Epithelial cell of esophagus (primary cell): ENCODE data around the gene HSF5.
"Not testable (repeated sequence)": the region's sequence is repeated elsewhere in the genome, so short reads cannot be mapped to it uniquely, and the experiment has no call there.

Source experiments
- DNase-seq: peaks from one replicate; pipeline ENCODE4 v3.0.0; 2010; ENCODE audit warnings: low read depth
- H3K4me3 ChIP-seq: 2 replicates; pipeline ENCODE4 v1.5.1; 2011; ENCODE audit warnings: mild to moderate bottlenecking, low read length, control low read depth
- CTCF ChIP-seq: IDR thresholded peaks from 2 replicates; pipeline ENCODE4 v1.5.1; 2011; ENCODE audit warnings: low read depth, mild to moderate bottlenecking, low read length, control low read depth, inconsistent platforms; ENCODE audit not compliant: insufficient read depth; ENCODE audit errors: missing control alignments

HSF5 gene

DNA sequence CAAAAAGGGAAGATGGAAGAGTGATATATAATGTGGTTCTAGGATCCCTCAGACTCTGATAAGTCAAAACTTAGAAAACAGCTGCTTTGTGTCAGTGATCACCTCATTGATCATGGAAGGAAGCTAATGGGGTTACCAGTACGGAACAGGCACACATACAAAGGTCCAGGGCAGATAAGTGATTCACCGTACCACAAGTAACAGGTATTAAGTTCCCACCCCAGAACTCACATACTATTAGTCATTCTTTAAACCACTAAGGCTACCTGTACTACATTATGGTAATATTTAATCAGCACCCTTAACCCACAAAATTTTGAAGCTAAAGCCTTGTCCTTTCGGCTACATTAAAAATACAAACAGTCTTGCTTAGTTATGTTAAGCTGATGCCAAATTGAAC lies 88.2 kb downstream of the HSF5 start:
- no peak for TF ChIP-seq CTCF
- H3K4me3 ChIP-seq, result no peak overlapping the region
- DNase-seq, result peak; percentile 74

DNA sequence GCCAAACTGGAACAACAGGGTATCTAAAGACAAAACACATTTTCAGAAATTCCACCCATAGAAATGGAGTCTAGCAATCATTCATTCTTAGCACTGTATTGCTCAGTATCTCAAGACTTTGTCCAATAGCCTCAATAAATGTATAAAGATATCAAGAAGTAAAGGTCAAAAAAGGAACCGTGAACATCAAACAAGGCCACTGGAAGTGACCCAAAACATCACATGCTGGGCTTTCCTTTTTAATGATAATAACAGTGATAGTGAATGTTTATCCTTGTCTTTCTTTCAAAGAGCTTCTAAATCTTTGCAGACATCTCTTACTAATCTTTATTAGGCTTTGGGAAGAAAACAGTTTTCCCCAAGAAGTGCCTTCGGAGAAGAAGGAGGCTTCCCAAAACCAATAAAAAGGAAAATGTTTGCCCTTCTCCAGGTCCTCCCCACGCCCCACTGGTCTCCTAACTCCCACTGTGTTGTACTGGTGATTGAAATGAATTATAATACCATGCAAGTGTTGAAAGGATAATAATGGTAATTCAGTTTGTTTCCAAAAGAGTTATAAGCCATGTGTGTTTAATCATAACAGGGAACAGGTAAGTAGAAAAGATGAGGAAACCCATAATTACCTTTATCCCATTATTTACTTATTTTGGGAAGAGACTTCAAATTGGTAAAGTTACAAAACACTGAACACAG lies 89.5 kb downstream of the HSF5 start:
- TF ChIP-seq CTCF, result no peak
- no peak overlapping the region for H3K4me3 ChIP-seq
- DNase-seq, result no peak

DNA sequence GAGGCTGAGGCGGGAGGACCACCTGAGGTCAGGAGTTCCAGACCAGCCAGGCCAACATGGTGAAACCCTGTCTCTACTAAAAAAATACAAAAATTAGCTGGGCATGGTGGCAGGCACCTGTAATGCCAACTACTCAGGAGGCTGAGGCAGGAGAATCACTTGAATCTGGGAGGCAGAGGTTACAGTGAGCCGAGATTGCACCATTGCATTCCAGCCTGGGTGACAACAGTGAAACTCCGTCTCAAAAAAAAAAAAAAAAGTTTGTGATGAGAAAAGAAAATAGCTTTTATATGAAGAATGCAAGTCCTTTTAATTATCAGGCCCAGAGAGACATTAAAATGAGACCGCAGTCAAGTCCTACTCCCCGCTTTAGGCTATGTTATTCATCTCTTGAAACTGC lies 90.8 kb downstream of the HSF5 start:
- DNase-seq, H3K4me3 ChIP-seq: not testable (repeated sequence)

DNA sequence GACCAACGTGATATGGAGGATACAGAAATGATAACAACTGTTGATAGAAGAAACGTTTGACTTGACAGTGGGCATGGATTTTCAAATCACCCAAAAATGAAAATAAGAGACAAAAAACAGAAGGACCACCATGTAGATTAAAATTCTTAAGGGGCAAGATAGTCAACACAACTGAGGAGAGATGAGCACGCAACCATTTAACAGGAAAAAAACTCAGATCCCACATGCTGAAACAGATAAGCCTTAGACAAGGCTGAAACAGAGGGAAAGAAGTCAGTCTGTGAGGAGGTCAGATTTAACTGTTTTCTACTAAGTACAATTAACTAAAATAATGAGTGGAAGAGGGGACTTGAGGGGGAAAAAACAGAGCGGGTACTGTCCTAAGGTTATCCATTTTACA lies 92.0 kb downstream of the HSF5 start:
- no peak for TF ChIP-seq CTCF
- no peak overlapping the region for H3K4me3 ChIP-seq

DNA sequence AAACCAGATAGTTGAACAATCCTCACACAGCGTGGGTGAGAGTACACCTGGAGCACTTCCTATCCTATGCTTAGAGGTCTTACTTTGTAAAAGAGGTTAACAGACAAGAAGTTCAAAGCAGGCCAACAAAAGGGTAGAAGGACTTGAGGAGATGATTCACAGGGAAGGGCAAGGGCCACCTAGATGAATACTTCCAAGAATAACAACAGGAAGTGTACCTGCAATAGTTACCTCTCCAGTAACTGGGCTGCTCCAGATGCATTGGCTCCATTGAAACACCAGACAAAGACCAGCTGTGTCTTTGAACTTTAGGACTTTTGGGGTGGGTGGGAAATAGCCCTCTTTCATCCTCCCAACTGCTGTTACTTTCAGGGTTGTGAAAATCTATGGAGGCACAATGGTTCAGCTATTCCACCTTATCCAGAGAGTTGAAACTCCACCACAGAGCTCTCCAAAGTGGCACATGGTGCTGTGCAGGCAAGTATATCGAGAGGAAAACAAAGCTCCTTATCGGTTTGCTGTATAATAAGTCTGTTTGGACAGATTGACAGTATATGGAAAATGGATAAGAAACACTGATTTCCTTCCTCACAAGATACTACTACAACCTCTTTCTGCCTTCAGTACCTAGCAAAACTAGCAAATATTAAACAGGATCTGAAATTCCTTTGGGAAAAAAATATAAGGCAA lies 93.5 kb downstream of the HSF5 start:
- no peak for TF ChIP-seq CTCF
- no peak overlapping the region for H3K4me3 ChIP-seq
- peak; percentile 59 for DNase-seq

More for the DNA sequence above, 92.0 kb downstream of the HSF5 start:
- no peak for DNase-seq

- peak; percentile 95 for DNase-seq
- TF ChIP-seq CTCF, result no peak
- no peak overlapping the region for H3K4me3 ChIP-seq
Observed at GRCh38 chr17:58391302-58391984, 96.8 kb downstream of the HSF5 start.

DNA sequence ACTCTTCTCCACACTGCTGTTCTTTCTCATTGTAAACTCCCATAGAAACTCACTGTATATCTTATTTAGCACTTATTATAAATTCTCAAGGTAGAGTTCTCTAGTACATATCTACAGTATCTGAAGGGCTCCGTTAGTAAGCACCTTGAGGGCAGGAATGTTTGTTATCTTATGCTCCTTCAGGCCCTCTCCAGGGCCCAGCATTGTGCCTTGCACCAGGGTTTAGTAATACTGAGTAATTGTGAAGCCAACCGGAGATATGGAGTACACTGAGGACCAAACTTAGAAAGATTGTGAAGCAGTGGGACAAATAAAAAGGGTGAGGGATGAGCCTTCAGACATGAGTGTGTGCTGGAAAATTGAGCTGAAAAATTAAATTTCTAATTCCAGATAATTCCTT lies 97.3 kb downstream of the HSF5 start:
- no peak for DNase-seq
- no peak overlapping the region for H3K4me3 ChIP-seq
- TF ChIP-seq CTCF, result no peak
